ENCODE data around the gene THBD.

THBD gene

DNA sequence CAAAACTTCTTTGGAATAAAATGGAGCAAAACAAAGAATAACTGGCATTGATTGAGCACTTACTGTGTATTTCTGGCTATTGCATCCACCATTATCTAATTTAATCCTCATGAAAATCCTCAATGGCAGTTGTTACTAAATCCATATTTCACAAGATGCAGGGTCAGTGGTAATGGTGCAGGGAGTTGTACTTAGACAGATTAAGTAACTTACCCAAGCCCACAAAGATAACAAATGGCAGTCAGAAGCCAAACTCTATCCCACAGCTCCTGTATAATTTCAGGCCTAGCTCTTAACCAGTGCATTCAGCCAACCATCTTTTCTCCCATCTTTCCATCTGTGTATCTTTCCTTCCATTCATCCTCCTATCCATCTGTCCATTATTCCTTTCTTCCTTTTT lies 43.7 kb downstream of the THBD start:
- DNase-seq = no peak

DNA sequence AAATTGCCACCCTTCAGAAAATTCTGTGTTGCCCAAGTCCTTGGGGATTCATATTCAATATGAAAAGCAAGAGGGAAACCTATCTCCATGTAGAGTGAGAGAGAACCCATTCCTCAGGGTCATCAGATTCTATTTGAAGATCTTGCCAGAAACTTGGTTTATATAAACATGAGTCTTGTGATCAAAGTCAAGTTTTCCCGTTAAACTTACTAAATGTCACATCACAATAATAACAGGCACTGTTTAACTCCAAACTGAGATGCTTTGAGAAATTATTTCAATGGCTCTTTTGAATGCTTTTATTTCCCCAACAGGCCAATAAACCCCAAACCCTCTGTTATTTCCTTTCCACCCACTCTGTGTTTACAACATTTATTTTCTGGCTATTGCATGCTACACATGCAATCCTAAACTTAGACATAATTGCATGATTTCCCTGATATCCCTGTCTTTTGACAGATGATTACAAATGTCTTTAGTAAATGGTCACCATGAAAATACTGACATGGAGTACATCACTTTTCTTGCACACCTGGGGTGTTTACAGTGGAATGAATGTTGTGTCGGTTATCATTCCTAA lies 45.5 kb downstream of the THBD start:
- no peak for DNase-seq

DNA sequence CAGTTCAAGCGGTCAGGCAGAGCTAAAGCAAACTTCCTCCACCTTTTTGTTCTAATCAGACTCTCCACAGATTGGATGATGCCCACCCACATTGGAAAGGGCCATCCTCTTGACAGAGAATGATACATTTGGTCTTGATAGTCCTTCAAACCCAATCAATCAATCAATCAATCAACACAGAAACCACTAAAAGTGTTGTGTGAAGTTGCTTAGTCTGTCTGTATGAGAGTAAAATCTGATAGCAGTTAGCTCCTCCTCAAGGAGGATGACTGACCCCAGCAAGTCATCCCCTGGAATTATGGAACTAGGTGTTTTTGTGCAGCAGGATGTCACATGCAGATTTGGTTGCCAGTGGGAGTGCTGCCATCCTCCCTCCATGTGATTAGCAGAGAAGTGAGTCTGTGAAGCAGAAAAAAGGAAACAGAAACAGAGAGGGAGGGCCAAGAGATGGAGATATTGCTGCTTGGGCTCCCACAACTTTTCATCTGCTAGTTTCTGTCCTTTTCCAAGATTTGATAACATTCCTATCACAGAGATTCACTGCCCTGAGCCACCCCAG lies 46.3 kb downstream of the THBD start:
- no peak for DNase-seq

DNA sequence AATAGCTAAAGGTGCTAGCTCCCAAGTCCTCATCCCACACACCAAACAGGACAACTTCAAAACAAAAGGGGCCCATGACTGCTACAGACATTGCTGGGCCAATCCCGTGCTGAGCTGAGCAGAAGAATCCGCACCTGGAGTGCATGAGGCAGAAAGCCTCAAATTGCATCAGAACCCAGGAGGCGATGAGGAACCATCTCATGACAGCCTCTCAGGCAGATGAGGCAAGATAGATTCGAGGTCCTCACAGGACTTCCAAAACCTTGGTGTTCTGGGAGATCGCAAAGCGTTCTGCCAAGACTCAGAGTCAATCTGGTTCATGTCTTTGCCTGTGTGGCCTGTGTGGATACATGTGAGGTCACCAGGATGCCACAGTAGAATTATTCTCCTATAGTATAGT lies 47.2 kb downstream of the THBD start:
- DNase-seq = no peak

DNA sequence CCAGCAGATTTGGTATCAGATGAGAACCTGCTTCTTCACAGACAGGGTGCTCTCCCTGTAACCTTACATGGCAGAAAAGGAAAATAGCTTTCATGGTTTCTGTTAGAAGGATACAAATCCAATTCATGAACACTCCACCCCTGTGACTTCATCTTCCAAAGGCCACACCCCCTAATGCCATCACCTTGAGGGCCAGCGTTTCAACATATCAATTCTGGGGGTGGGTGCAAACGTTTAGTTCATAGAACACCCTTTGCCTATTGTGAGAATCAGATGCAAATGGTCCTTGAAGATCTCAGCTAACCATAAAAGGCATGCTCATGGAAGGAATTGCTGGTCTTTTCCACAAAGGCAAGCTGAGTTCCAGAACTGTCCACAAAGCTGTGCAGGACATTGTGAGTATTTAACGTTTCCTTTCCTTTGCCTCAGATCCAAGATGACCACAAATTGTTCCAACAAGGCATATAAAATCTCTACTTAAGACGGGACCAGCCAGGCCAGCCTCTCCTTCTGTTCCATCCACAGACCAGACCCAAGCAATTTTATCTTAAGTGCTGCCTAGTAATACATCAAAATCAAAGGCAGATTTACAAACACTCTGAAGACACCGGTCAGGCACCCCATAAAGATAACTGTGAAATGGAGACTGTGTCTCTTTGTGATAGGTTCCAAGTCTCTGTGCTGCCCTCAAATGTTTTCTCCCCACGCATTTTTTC lies 49.1 kb downstream of the THBD start:
- no peak for DNase-seq

DNA sequence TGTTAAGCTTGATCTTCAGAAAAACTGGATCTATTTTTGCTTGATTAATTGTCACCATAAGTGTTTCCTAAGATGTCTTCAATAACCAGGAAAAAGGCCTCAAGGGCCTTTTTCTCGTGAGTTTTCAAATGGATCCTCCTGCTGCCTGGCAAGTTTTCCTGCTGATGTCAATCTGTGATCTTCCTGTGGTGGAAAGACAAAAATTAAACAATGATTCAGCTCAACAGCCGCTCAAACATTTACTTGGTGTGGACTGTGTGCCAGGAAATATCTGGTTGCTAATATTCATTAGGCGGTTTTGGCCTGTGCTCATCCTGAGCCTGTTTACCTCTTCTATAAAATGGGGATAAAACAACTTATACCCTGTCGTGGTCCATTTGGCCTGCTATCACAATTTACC lies 49.7 kb downstream of the THBD start:
- DNase-seq = no peak

DNA sequence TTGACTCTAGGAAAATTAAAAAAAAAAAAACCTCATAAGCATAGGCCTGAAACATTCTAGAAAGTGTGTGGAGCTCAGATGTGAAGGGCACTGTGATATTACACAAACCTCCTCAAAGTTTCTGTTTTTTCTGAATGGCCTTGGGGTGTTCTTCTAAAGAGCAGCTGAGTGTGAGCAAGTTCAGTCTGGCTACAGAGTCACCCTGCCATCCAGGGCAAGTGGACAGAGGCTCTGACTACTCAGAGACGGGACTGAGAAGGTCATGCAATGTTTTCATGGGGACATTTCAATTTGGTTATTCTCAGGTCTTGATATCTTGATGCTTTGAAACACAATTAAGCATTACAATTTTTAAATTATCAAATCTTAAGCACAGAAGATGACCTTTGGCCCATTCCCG lies 51.0 kb downstream of the THBD start:
- DNase-seq = no peak

DNA sequence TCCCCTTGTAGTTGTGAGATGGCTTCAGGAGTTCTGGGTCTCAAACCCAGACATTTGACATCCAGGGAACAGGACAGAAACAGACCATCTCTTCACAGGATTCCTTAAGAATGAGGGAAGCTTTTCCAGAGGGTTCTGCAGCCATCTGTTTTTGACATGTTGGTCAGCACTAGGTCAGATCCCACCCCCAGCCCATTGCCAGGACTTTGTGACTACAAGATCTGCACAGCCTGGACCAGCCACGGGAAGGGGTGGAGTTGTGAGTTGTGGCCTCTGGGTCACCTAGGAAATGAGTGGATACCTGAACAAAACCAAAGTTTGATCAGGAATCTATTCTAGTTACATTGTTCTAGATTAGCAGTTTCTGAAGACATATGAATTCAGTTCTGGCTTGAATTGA lies 53.5 kb downstream of the THBD start:
- no peak for DNase-seq

All from NCI-H1417 treated with DMSO at 0.1 percent for 48 hours (cell line).